ENCODE results near the gene PTPRA. TPM values are rescaled to one million over a fixed set of nuclear protein-coding genes. Genes with fewer than 3 reads are reported as not detected.

The PTPRA gene
- total RNA-seq, 4 donors from 2014 or later: 73.4 to 110 (median 93.1) TPM

GRCh38 chr20:3027987-3028386 lies 154.7 kb downstream of the PTPRA start:
- WGBS, 2 donors: 76 to 85% methylated on average over 2 of the region's 2 CpGs
- no peak overlapping the region for H3K4me3 ChIP-seq (replicated peaks in 1 of 3)
- intact Hi-C loops (cut with DNase I): no loop called here
- no peaks in the 10 kb centered on the region for H3K9me3 ChIP-seq
- no peaks in the 10 kb centered on the region for H3K4me1 ChIP-seq
- DNase-seq: no peak
- H3K36me3 ChIP-seq: peaks cover 30 to 48% of the 10 kb centered on the region in 2 donors
- H3K27ac ChIP-seq: no peak overlapping the region
- no peaks in the 10 kb centered on the region for H3K27me3 ChIP-seq
- TF ChIP-seq POLR2A (IDR thresholded peaks at IDR 0.05): no peak
- TF ChIP-seq CTCF (IDR thresholded peaks at IDR 0.05): no peak

DNA sequence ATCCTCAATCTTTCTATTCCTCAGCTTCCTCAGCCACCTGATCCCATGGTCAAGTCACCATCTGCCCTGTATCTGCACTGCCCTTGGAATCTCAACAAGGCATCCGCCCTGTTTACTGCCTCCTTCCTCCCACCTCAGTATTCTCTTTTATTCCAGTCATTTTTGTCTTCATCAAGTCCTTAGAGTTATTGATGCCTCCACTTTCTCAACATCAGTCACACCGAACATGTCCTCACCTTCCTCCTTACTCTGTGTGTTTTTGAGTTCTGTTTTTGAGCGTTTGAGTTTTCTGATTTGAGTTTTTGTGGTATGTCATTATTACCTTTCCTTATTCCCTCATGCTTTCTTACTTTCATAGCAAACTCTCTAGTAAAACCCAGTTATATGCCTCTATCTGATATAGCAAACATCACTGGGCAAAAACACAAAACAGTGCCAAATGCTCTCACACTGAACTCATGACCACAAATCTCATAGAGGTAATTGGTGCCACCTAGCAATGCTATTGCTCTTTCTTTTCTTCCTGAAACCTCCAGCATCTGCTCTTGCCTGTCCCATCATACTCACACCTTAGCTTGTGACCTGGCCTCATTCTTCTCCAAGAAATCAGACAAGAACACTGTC lies 158.4 kb downstream of the PTPRA start:
- no peak overlapping the region for H3K27ac ChIP-seq
- H3K27me3 ChIP-seq: no peaks in the 10 kb centered on the region
- H3K9me3 ChIP-seq: no peaks in the 10 kb centered on the region
- no peak for DNase-seq
- no peak for TF ChIP-seq POLR2A (IDR thresholded peaks at IDR 0.05)
- TF ChIP-seq CTCF (IDR thresholded peaks at IDR 0.05): no peak
- peaks cover 27 to 38% of the 10 kb centered on the region in 2 donors for H3K36me3 ChIP-seq
- no peak overlapping the region for H3K4me3 ChIP-seq (replicated peaks in 1 of 3)
- no peaks in the 10 kb centered on the region for H3K4me1 ChIP-seq
- 98% methylated on average over 3 of the region's 3 CpGs for WGBS, 2 donors
- intact Hi-C loops (cut with DNase I): no loop called here

- Histone ChIP-seq H3K36me3 (peaks cover 28 to 40% of the 10 kb centered on the region in 2 donors), H3K4me3 (replicated peaks in 1 of 3) (no peak overlapping the region), H3K27ac (no peak overlapping the region), H3K9me3 (no peaks in the 10 kb centered on the region), H3K4me1 (no peaks in the 10 kb centered on the region), H3K27me3 (no peaks in the 10 kb centered on the region)
- intact Hi-C loops (cut with DNase I): no loop called here
- no peak for TF ChIP-seq CTCF (IDR thresholded peaks at IDR 0.05)
- no peak for DNase-seq
- 86 to 87% methylated on average over 8 of the region's 8 CpGs for WGBS, 2 donors
Measured at GRCh38 chr20:3032624-3033023, 159.3 kb downstream of the PTPRA start.

DNA sequence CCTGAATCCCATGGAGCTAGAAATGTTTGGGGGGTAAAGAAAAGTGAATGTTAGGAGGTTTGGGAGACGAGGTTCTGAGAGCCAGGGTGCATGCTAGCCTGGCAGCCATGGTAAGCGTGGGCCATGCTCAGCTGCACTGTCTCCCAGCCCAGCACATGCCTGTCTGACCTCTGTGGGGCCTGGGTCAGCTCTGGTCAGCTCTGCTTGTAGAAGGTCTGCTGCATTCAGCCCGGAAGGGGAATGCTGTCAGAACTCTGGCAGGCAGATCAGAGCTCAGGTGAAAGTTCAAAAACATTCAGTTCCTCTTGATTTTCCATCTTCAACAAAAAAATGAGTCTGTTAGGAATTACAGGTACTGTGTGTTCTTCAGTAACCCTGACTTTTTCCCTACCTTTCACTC lies 164.4 kb downstream of the PTPRA start:
- Histone ChIP-seq H3K36me3 (peaks cover 29 to 32% of the 10 kb centered on the region in 2 donors), H3K9me3 (no peaks in the 10 kb centered on the region), H3K27me3 (no peaks in the 10 kb centered on the region), H3K27ac (no peak overlapping the region), H3K4me1 (peaks cover 5 to 6% of the 10 kb centered on the region in 2 donors), H3K4me3 (replicated peaks in 1 of 3) (no peak overlapping the region)
- WGBS, 2 donors: 87 to 96% methylated on average over 3 of the region's 3 CpGs
- TF ChIP-seq CTCF (IDR thresholded peaks at IDR 0.05) (no peak), POLR2A (IDR thresholded peaks at IDR 0.05) (no peak)
- intact Hi-C loops (cut with DNase I): no loop called here
- no peak for DNase-seq

GRCh38 chr20:3038454-3038853 lies 165.2 kb downstream of the PTPRA start:
- WGBS, 2 donors: 87 to 89% methylated on average over 5 of the region's 5 CpGs
- intact Hi-C loops (cut with DNase I): no loop called here
- no peaks in the 10 kb centered on the region for H3K27me3 ChIP-seq
- TF ChIP-seq POLR2A (IDR thresholded peaks at IDR 0.05): no peak
- TF ChIP-seq CTCF (IDR thresholded peaks at IDR 0.05): no peak
- H3K27ac ChIP-seq: no peak overlapping the region
- peaks cover 29 to 32% of the 10 kb centered on the region in 2 donors for H3K36me3 ChIP-seq
- no peak overlapping the region for H3K4me3 ChIP-seq (replicated peaks in 1 of 3)
- H3K9me3 ChIP-seq: no peaks in the 10 kb centered on the region
- no peak for DNase-seq
- peaks cover 5 to 6% of the 10 kb centered on the region in 2 donors for H3K4me1 ChIP-seq

All from thyroid gland (tissue), 4 donors.